Heart right ventricle (tissue), 16 donors: Measurements from ENCODE around the gene ST3GAL2. TPM values are rescaled to one million over a fixed set of nuclear protein-coding genes. Genes with fewer than 3 reads are reported as not detected.
A peak's percentile ranks its signal among the peaks of the same experiment; 100 is the strongest.

Experiments used
- ATAC-seq, 8 donors: fragments of 200-7000 bp; cut with Tn5 transposase; one replicate each; pipeline ENCODE4 v1.9.1; 2020; ENCODE audit warnings: mild to moderate bottlenecking in 8 of 8, moderate library complexity in 8 of 8, moderate number of reproducible peaks in 1 of 8
- DNase-seq, 2 donors: peaks; one replicate each; pipeline ENCODE4 v3.0.0-alpha.2; 2020
- H3K27ac ChIP-seq, 10 donors: fragments of 200-600 bp; sonication (generic) in 2 of 10; one replicate each; pipeline versions ENCODE4 v1.5.0 to v1.8.0; 2020 to 2022; ENCODE audit warnings: mild to moderate bottlenecking in 3 of 10
- H3K27me3 ChIP-seq, 7 donors: fragments of 200-600 bp; one replicate each; pipeline ENCODE4 v1.8.0; 2021 to 2022; ENCODE audit warnings: mild to moderate bottlenecking in 2 of 7
- H3K36me3 ChIP-seq, 9 donors: fragments of 200-600 bp; sonication (generic) in 1 of 9; one replicate each; pipeline versions ENCODE4 v1.5.0 to v1.8.0; 2020 to 2022; ENCODE audit warnings: mild to moderate bottlenecking in 2 of 9
- H3K4me1 ChIP-seq, 9 donors: fragments of 200-600 bp; sonication (generic) in 1 of 9; one replicate each; pipeline versions ENCODE4 v1.5.0 to v1.8.0; 2020 to 2022; ENCODE audit warnings: mild to moderate bottlenecking in 4 of 9
- H3K4me3 ChIP-seq, 10 donors: fragments of 200-600 bp; sonication (generic) in 2 of 10; one replicate each; pipeline versions ENCODE4 v1.5.0 to v1.8.0; 2020 to 2022; ENCODE audit warnings: mild to moderate bottlenecking in 7 of 10, moderate library complexity in 2 of 10
- H3K9me3 ChIP-seq, 11 donors: fragments of 200-600 bp in 10 of 11; sonication (generic) in 2 of 11; one replicate each; pipeline versions ENCODE4 v1.5.0 to v1.8.0; 2013 to 2022; ENCODE audit warnings: mild to moderate bottlenecking in 2 of 11, control low read depth in 1 of 11, moderate library complexity in 1 of 11
- WGBS, 2 donors: extraction: QIAGEN DNeasy Blood & Tissue Kit; methylation state at CpG; one replicate each; pipeline ENCODE4 v1.1.7; 2013; ENCODE audit warnings: inconsistent platforms in 1 of 2; 5-methylcytosine and 5-hydroxymethylcytosine counted together
- intact Hi-C, 10 donors: fragments of 100-400 bp; cut with DNase I; formaldehyde crosslinking; loops; one replicate each; pipeline versions ENCODE4 v1.11.1 to v1.14.2; 2022
- polyA plus RNA-seq, 2 donors: library from polyadenylated mRNA; stranded (reverse); fragments of 200-250 nt; gene quantifications; one replicate each; pipeline ENCODE4 v1.2.3, GENCODE V29; 2013
- total RNA-seq, 10 donors: library from RNA; stranded (reverse); fragmentation: NEBNext Ultra II Directional in 3 of 10; extraction: Animal tissue kit (Norgen Biotek cat#: 25700) in 3 of 10; gene quantifications; one replicate each; pipeline versions ENCODE4 v1.2.1 to v1.2.4, GENCODE V29; 2021 to 2023
- TF ChIP-seq, protein P1 (sequence below), 9 donors: fragments of 200-600 bp; sonication (generic) in 2 of 9; IDR thresholded peaks; one replicate each; pipeline versions ENCODE4 v1.5.0 to v1.8.0; 2021 to 2022; ENCODE audit warnings: antibody characterized with exemption in 9 of 9, mild to moderate bottlenecking in 5 of 9, moderate library complexity in 1 of 9
- donor health status: Arrhythmogenic right ventricular cardiomyopathy.
- donor health status: ischemic (EF 13 %, LVEDD 7.1; RV severe dilation, severe dysfunction).
- donor health status: healthy with polysubstance abuse.
- donor health status: DM: no; HTN: yes; CAD: no.
- donor health status: DM: no; HTN: no; CAD: no.
- donor health status: ischemic (EF 25% LVEDD 6.9; RV normal size, moderate dysfunction).
- donor health status: ischemic (EF 25% LVEDD 5.7; RV mildly dilated, moderate dysfunction).
- donor health status: healthy.
- donor health status: DM: yes; HTN: yes; CAD: no.
- donor health status: Ischemic cardiomyopathy.
- donor health status: ischemic (EF 35%, LVEDD 5.7; RV mildly dilated, moderate dysfunction).
- donor health status: nonischemic (EF 11% LVEDD 7.7; RV severe dilation, severe dysfunction).
- donor health status: DM: yes; HTN: yes; CAD: no.
- donor health status: PGD.
- donor health status: ischemic (EF 29% LVEDD 5.4; RV normal size, mild dysfunction).
- donor health status: nonischemic (EF 23%, LVEDD 6.1; RV moderate dilation, normal function).

Gene ST3GAL2
- total and polyA plus RNA-seq, 12 donors: 8.0 to 37.1 (median 19.0) TPM

GRCh38 chr16:70399381-70399780, 39.5 kb downstream of the ST3GAL2 start:
- Histone ChIP-seq H3K36me3 (peaks cover 0 to 59% (median 11%) of the 10 kb centered on the region in 9 donors), H3K4me1 (peaks cover 0 to 19% (median 6%) of the 10 kb centered on the region in 9 donors), H3K9me3 (no peaks in the 10 kb centered on the region), H3K27me3 (no peaks in the 10 kb centered on the region), H3K4me3 (no peak overlapping the region), H3K27ac (no peak overlapping the region)
- intact Hi-C loops: loop anchor here in 3 of 10 donors (10.0 kb wide), 2 partner anchors 65 to 75 kb away; no protein-coding TSS in a partner anchor
- TF ChIP-seq, protein P1, sequence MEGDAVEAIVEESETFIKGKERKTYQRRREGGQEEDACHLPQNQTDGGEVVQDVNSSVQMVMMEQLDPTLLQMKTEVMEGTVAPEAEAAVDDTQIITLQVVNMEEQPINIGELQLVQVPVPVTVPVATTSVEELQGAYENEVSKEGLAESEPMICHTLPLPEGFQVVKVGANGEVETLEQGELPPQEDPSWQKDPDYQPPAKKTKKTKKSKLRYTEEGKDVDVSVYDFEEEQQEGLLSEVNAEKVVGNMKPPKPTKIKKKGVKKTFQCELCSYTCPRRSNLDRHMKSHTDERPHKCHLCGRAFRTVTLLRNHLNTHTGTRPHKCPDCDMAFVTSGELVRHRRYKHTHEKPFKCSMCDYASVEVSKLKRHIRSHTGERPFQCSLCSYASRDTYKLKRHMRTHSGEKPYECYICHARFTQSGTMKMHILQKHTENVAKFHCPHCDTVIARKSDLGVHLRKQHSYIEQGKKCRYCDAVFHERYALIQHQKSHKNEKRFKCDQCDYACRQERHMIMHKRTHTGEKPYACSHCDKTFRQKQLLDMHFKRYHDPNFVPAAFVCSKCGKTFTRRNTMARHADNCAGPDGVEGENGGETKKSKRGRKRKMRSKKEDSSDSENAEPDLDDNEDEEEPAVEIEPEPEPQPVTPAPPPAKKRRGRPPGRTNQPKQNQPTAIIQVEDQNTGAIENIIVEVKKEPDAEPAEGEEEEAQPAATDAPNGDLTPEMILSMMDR (IDR thresholded peaks at IDR 0.05): no peak
- no peak for DNase-seq
- WGBS, 2 donors: 89 to 90% methylated on average over 8 of the region's 8 CpGs
- ATAC-seq: no peak

DNA sequence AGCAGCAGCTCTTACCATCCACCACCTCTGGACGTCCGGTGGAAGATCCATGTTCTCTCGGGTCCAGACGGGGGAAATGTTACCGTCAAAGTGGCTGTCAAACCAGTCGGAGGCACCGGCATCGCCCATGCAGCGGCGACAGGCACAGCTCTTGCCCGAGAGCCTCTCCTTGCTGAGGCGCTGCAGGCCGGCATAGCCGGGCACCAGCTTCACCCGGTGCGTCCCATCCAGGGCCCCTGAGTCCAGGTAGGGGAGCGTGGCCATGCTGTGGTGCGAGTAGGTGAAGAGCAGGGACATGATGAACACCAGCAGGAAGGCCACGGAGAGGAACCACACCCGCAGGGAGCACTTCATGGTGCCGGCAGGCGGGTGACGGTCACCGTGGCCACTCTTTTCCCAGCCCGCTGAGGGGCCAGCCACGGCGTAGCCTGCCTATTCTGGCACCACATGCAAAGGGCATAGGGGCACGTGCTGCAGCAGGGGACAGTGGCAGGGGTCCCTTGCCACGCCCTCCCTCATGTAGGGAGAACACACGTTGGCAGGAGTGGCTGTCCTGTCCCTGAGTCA, 40.6 kb downstream of the ST3GAL2 start:
- Histone ChIP-seq H3K27ac (no peak overlapping the region), H3K9me3 (no peaks in the 10 kb centered on the region), H3K36me3 (peaks cover 0 to 70% (median 11%) of the 10 kb centered on the region in 9 donors), H3K4me3 (no peak overlapping the region), H3K27me3 (no peaks in the 10 kb centered on the region), H3K4me1 (peaks cover 0 to 9% (median 6%) of the 10 kb centered on the region in 9 donors)
- ATAC-seq (no peak), DNase-seq (no peak)
- intact Hi-C loops: loop anchor here in 3 of 10 donors (10.0 kb wide), 2 partner anchors 67 to 77 kb away; no protein-coding TSS in a partner anchor
- TF ChIP-seq, protein P1 (IDR thresholded peaks at IDR 0.05): no peak
- WGBS, 2 donors: 92 to 93% methylated on average over 30 of the region's 30 CpGs

- intact Hi-C loops: loop anchor here in 3 of 10 donors (10.0 kb wide), 2 partner anchors 68 to 78 kb away; no protein-coding TSS in a partner anchor
- Histone ChIP-seq H3K36me3 (peaks cover 0 to 87% (median 11%) of the 10 kb centered on the region in 9 donors), H3K4me1 (peaks cover 4 to 20% (median 17%) of the 10 kb centered on the region in 9 donors), H3K27me3 (no peaks in the 10 kb centered on the region), H3K4me3 (no peak overlapping the region), H3K27ac (no peak overlapping the region), H3K9me3 (no peaks in the 10 kb centered on the region)
- ATAC-seq: peak in 4 of 8 donors; percentile 41 to 65 (median 54)
- TF ChIP-seq, protein P1 (IDR thresholded peaks at IDR 0.05): no peak
- no peak for DNase-seq
- WGBS, 2 donors: 58 to 63% methylated on average over 6 of the region's 6 CpGs
Measured at GRCh38 chr16:70396246-70396904, 42.5 kb downstream of the ST3GAL2 start.

DNA sequence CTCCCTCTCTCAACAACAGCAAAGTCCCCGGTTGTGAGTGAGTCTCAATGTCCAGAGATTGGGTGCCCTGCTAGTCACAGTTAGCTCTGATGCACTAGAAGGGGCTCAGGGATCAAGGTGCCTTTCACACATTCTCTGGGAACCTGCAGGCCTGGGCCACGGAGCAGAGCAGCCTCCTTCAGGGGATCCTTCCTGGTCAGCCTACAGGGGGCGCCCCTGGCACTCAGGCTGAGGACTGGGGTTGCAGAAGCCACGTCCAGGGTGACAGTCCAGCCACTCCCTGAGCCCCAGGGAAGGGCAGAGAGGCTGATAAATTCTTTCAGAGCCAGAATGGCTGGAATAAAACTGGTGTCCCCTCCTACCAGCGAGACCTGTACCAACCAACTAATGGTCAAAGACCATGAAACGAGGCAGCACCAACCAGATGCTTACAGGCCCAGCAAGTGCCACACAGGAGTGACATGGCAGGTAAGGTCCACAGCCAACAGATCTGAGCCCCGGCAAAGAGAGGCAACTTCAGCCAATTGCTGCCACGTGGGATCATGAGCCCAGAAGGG, 43.5 kb downstream of the ST3GAL2 start:
- Histone ChIP-seq H3K27ac (no peak overlapping the region), H3K9me3 (no peaks in the 10 kb centered on the region), H3K4me3 (no peak overlapping the region), H3K36me3 (peaks cover 0 to 88% (median 11%) of the 10 kb centered on the region in 9 donors), H3K27me3 (no peaks in the 10 kb centered on the region), H3K4me1 (peaks cover 4 to 22% (median 18%) of the 10 kb centered on the region in 9 donors)
- 66 to 67% methylated on average over 8 of the region's 8 CpGs for WGBS, 2 donors
- DNase-seq: peak; percentile 59 to 76
- peak; percentile 57 to 88 (median 78) for ATAC-seq
- intact Hi-C loops: loop anchor here in 3 of 10 donors (10.0 kb wide), 2 partner anchors 69 to 79 kb away; no protein-coding TSS in a partner anchor
- TF ChIP-seq, protein P1 (IDR thresholded peaks at IDR 0.05): peak; percentile 35 to 85 (median 73)
